WERI-Rb-1 (cell line): ENCODE measurements around the gene SLC9A5.
A peak's percentile ranks its signal among the peaks of the same experiment; 100 is the strongest.

Experiments
- DNase-seq: peaks from one replicate; pipeline ENCODE4 v3.0.0-alpha.2; 2020
- H3K27ac ChIP-seq: fragments of 250-450 bp; sonication (Bioruptor Pico); 2 replicates; pipeline ENCODE4 v1.5.1; 2020; ENCODE audit warnings: mild to moderate bottlenecking, moderate library complexity
- H3K27me3 ChIP-seq: fragments of 250-450 bp; sonication (Bioruptor Pico); 2 replicates; pipeline ENCODE4 v1.5.1; 2021; ENCODE audit warnings: mild to moderate bottlenecking, low read depth, moderate library complexity; ENCODE audit not compliant: insufficient read depth, severe bottlenecking
- H3K36me3 ChIP-seq: fragments of 250-450 bp; sonication (Bioruptor Pico); 2 replicates; pipeline ENCODE4 v1.5.1; 2020; ENCODE audit warnings: mild to moderate bottlenecking, moderate library complexity
- H3K4me3 ChIP-seq: 2 replicates; pipeline ENCODE4 v1.5.1; 2011; ENCODE audit warnings: low read depth, mild to moderate bottlenecking, control low read depth, low read length
- H3K9me3 ChIP-seq: fragments of 250-450 bp; sonication (Bioruptor Pico); 2 replicates; pipeline ENCODE4 v1.5.1; 2021; ENCODE audit warnings: mild to moderate bottlenecking, moderate library complexity; ENCODE audit not compliant: severe bottlenecking
- CTCF ChIP-seq: IDR thresholded peaks from 2 replicates; pipeline ENCODE4 v1.5.1; 2011; ENCODE audit warnings: low read depth, mild to moderate bottlenecking, control low read depth, inconsistent platforms, low read length

Gene SLC9A5

GRCh38 chr16:67283039-67283825 is 34.5 kb downstream of the SLC9A5 start:
- H3K36me3 ChIP-seq: peaks cover 54% of the 10 kb centered on the region
- no peaks in the 10 kb centered on the region for H3K9me3 ChIP-seq
- no peaks in the 10 kb centered on the region for H3K27me3 ChIP-seq
- TF ChIP-seq CTCF: 0 out of 2 replicates have a peak, but pooled peaks have one; percentile 7
- no peak for DNase-seq
- no peak overlapping the region for H3K27ac ChIP-seq
- H3K4me3 ChIP-seq: no peak overlapping the region

- Histone ChIP-seq H3K27me3 (no peaks in the 10 kb centered on the region), H3K36me3 (peaks cover 53% of the 10 kb centered on the region), H3K4me3 (no peak overlapping the region), H3K9me3 (no peaks in the 10 kb centered on the region), H3K27ac (no peak overlapping the region)
- TF ChIP-seq CTCF: no peak
- no peak for DNase-seq
These were observed 35.2 kb downstream of the SLC9A5 start for GRCh38 chr16:67283826-67284555.

- Histone ChIP-seq H3K9me3 (no peaks in the 10 kb centered on the region), H3K27me3 (no peaks in the 10 kb centered on the region), H3K27ac (no peak overlapping the region), H3K4me3 (no peak overlapping the region), H3K36me3 (peaks cover 53% of the 10 kb centered on the region)
- TF ChIP-seq CTCF: peak; percentile 74
- peak; percentile 60 for DNase-seq
These were observed 36.2 kb downstream of the SLC9A5 start for GRCh38 chr16:67284699-67285646.

- no peak for TF ChIP-seq CTCF
- DNase-seq: no peak
- Histone ChIP-seq H3K4me3 (no peak overlapping the region), H3K9me3 (no peaks in the 10 kb centered on the region), H3K27ac (no peak overlapping the region), H3K36me3 (peaks cover 53% of the 10 kb centered on the region), H3K27me3 (no peaks in the 10 kb centered on the region)
These were observed 37.9 kb downstream of the SLC9A5 start for GRCh38 chr16:67286441-67287235.

GRCh38 chr16:67287960-67288359 is 39.2 kb downstream of the SLC9A5 start:
- Histone ChIP-seq H3K36me3 (peaks cover 40% of the 10 kb centered on the region), H3K4me3 (no peak overlapping the region), H3K27ac (no peak overlapping the region), H3K27me3 (no peaks in the 10 kb centered on the region), H3K9me3 (no peaks in the 10 kb centered on the region)
- TF ChIP-seq CTCF: no peak
- no peak for DNase-seq
